Measurements from ENCODE around the gene SRRT. TPM values are rescaled to one million over a fixed set of nuclear protein-coding genes. Genes with fewer than 3 reads are reported as not detected.

SRRT gene
- total and polyA plus RNA-seq, 2 donors (not counting 1 experiment from before 2014, with no cell fraction given): 32.0 to 33.7 TPM

DNA sequence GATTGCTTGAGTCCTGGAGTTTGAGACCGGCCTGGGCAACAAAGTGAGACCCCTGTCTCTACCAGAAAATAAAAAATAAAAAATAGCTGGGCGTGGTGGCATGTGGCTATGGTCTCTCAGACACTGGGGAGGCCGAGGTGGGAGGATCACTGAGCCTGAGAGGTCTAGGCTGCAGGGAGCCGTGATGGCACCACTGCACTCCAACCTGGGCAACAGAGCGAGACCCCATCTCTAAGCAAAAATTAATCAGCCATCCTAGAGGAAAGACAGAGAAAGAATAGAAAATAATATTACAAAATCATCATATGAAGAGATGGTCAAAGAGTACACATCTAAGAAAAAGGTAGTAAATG lies 42.6 kb upstream of the SRRT start:
- no peak for DNase-seq (ENCODE audit: low read depth in 2 of 2)
- H3K4me3 ChIP-seq (replicated peaks in 1 of 4; ENCODE audit: control extremely low read depth in 1 of 4, insufficient read depth in 1 of 4, low read depth in 3 of 4, low read length in 4 of 4): no peak overlapping the region
- no peaks in the 10 kb centered on the region for H3K4me1 ChIP-seq (ENCODE audit: control insufficient read depth, extremely low read depth, insufficient read depth, low read length)
- no peaks in the 10 kb centered on the region for H3K36me3 ChIP-seq (ENCODE audit: control insufficient read depth, insufficient read depth, low read length)
- TF ChIP-seq, protein P1, sequence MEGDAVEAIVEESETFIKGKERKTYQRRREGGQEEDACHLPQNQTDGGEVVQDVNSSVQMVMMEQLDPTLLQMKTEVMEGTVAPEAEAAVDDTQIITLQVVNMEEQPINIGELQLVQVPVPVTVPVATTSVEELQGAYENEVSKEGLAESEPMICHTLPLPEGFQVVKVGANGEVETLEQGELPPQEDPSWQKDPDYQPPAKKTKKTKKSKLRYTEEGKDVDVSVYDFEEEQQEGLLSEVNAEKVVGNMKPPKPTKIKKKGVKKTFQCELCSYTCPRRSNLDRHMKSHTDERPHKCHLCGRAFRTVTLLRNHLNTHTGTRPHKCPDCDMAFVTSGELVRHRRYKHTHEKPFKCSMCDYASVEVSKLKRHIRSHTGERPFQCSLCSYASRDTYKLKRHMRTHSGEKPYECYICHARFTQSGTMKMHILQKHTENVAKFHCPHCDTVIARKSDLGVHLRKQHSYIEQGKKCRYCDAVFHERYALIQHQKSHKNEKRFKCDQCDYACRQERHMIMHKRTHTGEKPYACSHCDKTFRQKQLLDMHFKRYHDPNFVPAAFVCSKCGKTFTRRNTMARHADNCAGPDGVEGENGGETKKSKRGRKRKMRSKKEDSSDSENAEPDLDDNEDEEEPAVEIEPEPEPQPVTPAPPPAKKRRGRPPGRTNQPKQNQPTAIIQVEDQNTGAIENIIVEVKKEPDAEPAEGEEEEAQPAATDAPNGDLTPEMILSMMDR (conservative IDR thresholded peaks at IDR 0.05 in 1 of 2, IDR thresholded peaks at IDR 0.05 in 1 of 2; ENCODE audit: low read depth in 1 of 2, low read length in 2 of 2): no peak
- no peak for TF ChIP-seq EZH2 (IDR thresholded peaks at IDR 0.05; ENCODE audit: low read length, missing control alignments)
- no peak overlapping the region for H3K4me2 ChIP-seq (ENCODE audit: extremely low read depth, insufficient read depth, low read length)
- H3K79me2 ChIP-seq (ENCODE audit: control insufficient read depth, insufficient read depth, low read length): no peaks in the 10 kb centered on the region
- H3K27ac ChIP-seq (ENCODE audit: insufficient read depth, low read length): no peak overlapping the region
- no peak overlapping the region for H2AFZ ChIP-seq (ENCODE audit: low read length)
- H4K20me1 ChIP-seq (ENCODE audit: control insufficient read depth, extremely low read depth, insufficient read depth, low read length): no peaks in the 10 kb centered on the region
- H3K9ac ChIP-seq (ENCODE audit: insufficient read depth, low read length): no peak overlapping the region
- H3K9me3 ChIP-seq (ENCODE audit: control insufficient read depth, insufficient read depth, low read depth, low read length): no peaks in the 10 kb centered on the region
- no peaks in the 10 kb centered on the region for H3K27me3 ChIP-seq (ENCODE audit: control insufficient read depth, insufficient read depth, low read length)

DNA sequence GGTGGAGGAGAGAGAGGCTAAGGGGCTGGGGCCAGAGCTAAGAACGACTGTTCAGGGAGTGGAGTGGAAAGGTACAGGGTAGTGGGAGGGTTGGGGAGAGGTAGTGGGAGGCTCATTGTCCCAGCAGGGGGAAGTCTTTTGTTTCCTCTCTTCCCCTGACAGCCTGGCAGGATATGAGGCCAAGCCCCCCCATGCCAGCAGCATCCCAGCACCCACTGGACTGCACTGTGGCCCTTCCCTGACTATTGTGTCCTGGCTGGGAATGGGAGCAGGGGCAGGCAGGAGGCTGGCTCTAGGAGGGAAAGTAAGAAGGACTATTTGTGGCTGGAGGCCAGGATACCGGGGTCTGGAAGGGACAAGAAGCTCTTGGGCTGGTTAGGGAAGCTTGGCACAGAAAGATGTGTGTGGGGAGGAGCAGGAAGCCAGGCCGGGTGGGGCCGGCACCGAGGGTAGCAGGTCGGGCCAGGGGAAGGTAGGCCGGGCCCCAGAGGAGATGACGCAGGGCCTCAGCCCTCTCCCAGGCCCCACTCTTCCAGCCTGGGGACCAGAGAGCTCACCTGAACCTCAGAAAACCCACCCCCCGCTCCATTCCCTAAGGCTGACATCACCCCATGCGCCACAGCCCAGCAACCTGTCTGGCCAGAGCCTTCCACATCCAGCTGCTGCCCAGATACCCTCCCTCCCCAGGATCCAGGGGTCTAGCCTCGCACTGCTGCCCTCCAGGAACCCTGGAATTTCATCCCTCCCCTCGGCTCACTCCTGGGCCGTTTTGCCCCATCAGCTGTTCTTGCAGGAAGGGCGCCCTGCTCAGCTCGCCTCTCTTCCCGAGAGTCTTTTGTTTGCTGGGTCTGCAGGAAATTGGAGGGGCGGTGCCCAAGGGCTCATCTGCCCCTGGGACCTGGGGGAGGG lies 38.7 kb upstream of the SRRT start:
- Histone ChIP-seq H4K20me1 (ENCODE audit: control insufficient read depth, extremely low read depth, insufficient read depth, low read length) (no peaks in the 10 kb centered on the region), H2AFZ (ENCODE audit: low read length) (no peak overlapping the region), H3K79me2 (ENCODE audit: control insufficient read depth, insufficient read depth, low read length) (no peaks in the 10 kb centered on the region), H3K36me3 (ENCODE audit: control insufficient read depth, insufficient read depth, low read length) (no peaks in the 10 kb centered on the region), H3K4me1 (ENCODE audit: control insufficient read depth, extremely low read depth, insufficient read depth, low read length) (no peaks in the 10 kb centered on the region), H3K27me3 (ENCODE audit: control insufficient read depth, insufficient read depth, low read length) (no peaks in the 10 kb centered on the region), H3K4me3 (replicated peaks in 1 of 4; ENCODE audit: control extremely low read depth in 1 of 4, insufficient read depth in 1 of 4, low read depth in 3 of 4, low read length in 4 of 4) (no peak overlapping the region), H3K27ac (ENCODE audit: insufficient read depth, low read length) (no peak overlapping the region), H3K9me3 (ENCODE audit: control insufficient read depth, insufficient read depth, low read depth, low read length) (no peaks in the 10 kb centered on the region), H3K4me2 (ENCODE audit: extremely low read depth, insufficient read depth, low read length) (no peak overlapping the region), H3K9ac (ENCODE audit: insufficient read depth, low read length) (no peak overlapping the region)
- DNase-seq (ENCODE audit: low read depth in 2 of 2): no peak
- TF ChIP-seq, protein P1 (conservative IDR thresholded peaks at IDR 0.05 in 1 of 2, IDR thresholded peaks at IDR 0.05 in 1 of 2; ENCODE audit: low read depth in 1 of 2, low read length in 2 of 2): no peak
- TF ChIP-seq EZH2 (IDR thresholded peaks at IDR 0.05; ENCODE audit: low read length, missing control alignments): no peak

GRCh38 chr7:100836812-100837098 lies 38.1 kb upstream of the SRRT start:
- H3K9ac ChIP-seq (ENCODE audit: insufficient read depth, low read length): no peak overlapping the region

More at GRCh38 chr7:100836812-100837098, 38.1 kb upstream of the SRRT start:
- DNase-seq (ENCODE audit: low read depth in 2 of 2): no peak
- no peaks in the 10 kb centered on the region for H3K79me2 ChIP-seq (ENCODE audit: control insufficient read depth, insufficient read depth, low read length)
- H3K4me3 ChIP-seq (replicated peaks in 1 of 4; ENCODE audit: control extremely low read depth in 1 of 4, insufficient read depth in 1 of 4, low read depth in 3 of 4, low read length in 4 of 4): peak overlapping the region in 2 of 4 experiments; percentile 28 to 49
- H4K20me1 ChIP-seq (ENCODE audit: control insufficient read depth, extremely low read depth, insufficient read depth, low read length): no peaks in the 10 kb centered on the region
- H3K36me3 ChIP-seq (ENCODE audit: control insufficient read depth, insufficient read depth, low read length): no peaks in the 10 kb centered on the region
- no peaks in the 10 kb centered on the region for H3K27me3 ChIP-seq (ENCODE audit: control insufficient read depth, insufficient read depth, low read length)
- no peak for TF ChIP-seq EZH2 (IDR thresholded peaks at IDR 0.05; ENCODE audit: low read length, missing control alignments)
- TF ChIP-seq, protein P1 (conservative IDR thresholded peaks at IDR 0.05 in 1 of 2, IDR thresholded peaks at IDR 0.05 in 1 of 2; ENCODE audit: low read depth in 1 of 2, low read length in 2 of 2): no peak
- peak overlapping the region; percentile 34 for H3K27ac ChIP-seq (ENCODE audit: insufficient read depth, low read length)
- H3K9me3 ChIP-seq (ENCODE audit: control insufficient read depth, insufficient read depth, low read depth, low read length): no peaks in the 10 kb centered on the region
- H3K4me1 ChIP-seq (ENCODE audit: control insufficient read depth, extremely low read depth, insufficient read depth, low read length): no peaks in the 10 kb centered on the region
- no peak overlapping the region for H3K4me2 ChIP-seq (ENCODE audit: extremely low read depth, insufficient read depth, low read length)
- peak overlapping the region; percentile 89 for H2AFZ ChIP-seq (ENCODE audit: low read length)

All from fibroblast of lung (primary cell).